ENCODE results near the gene HOXA11.

The HOXA11 gene

DNA sequence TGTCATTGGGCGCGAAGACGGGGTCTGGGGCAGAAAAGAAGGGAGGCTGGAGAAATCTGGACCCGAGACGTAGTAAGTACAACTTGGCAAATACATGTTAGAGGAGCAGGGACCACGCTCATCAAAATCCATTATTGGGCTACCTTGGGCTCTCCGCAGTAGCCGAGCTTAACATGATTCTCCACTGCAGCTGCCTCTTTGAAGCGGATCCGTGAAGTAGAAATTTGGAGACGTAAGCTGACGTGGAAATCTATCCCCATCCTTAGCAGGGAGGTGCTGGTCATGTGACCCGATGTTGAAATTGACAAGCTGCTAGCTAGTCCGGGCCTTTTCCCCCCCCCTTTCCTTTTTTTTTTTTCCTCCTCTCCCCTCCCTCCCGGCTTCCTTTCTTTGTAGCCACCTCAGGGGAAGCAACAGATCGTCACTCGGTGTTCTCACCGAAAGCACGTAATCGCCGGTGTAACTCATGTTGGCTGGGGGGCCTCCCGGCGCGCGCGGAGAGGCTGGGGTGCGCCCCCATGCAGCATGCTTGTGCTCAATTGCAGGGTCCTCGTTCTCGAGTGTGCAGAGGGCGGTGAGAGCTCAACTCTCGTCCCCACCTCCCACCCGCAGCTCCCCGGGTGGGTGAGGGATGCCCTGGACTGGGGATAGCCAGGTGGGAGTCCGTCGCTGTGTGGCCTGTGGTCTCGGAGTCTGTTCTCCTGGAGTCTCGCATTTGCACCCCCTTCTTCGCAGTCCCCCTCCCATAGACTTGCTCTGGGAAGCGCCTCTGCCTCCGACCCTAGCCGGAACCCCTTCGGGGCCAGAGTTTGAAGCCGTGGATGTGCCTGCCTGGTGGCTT, at the start of gene HOXA11:
TSS of gene HOXA11 (minus strand) at position 220 of the 841 bp plus-strand sequence. CDS start at position 132, 88 bp downstream.
- peak; percentile 72 for DNase-seq

DNA sequence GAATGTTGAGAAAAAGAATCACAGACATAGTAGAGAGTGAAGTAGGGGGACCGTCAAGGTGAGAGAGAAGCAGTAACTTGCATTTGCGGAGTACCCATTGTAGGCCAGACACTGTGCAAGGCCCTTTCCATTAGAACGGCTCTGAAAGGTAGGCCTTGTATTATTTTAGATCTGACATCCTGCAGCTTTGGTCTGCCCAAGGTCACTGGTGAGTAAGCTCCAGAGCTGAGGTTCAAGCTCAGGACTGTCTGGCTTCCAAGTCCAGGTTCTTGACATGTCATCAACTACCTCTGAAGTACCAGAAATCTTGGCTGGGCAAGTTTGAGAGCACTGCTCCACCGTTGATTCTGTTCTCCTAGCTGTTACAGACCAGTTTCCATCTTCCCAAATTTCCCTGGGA, 44.4 kb upstream of the HOXA11 start:
- no peak for DNase-seq

GRCh38 chr7:27224983-27225934, 40.2 kb upstream of the HOXA11 start:
- no peak for DNase-seq

DNA sequence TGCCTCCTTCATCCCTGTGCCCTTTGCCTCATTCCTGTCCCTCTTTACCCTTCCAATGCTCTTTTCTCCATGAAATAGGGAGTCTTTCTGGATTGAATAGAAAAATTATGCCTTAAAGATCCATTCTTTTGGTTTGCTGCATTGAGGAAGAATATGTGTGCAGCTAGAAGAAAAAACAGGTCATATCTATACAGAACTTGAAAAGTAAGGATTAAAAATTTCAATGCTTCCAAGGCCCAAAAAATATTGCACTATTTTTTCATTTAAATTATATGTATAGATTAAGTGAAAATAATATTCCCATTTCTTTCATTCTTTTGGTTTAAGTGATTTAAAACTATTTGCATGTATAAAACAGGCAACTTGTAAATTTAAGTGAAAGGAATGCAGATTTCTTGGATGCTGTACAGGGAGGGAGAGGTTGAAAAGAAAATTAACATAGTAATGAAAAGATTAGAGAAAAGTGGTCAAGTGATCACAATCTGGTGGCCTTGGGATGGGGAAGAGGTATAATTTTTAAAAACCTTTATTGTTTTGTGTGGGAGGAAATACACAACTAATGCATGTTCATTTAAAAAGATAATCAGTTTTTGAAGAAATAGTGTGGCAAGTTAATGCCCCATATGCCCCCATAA, 39.0 kb upstream of the HOXA11 start:
- DNase-seq = no peak

GRCh38 chr7:27221201-27221797, 36.3 kb upstream of the HOXA11 start:
- DNase-seq = no peak

- DNase-seq = no peak
These were observed 35.5 kb upstream of the HOXA11 start for GRCh38 chr7:27220440-27220955.

DNA sequence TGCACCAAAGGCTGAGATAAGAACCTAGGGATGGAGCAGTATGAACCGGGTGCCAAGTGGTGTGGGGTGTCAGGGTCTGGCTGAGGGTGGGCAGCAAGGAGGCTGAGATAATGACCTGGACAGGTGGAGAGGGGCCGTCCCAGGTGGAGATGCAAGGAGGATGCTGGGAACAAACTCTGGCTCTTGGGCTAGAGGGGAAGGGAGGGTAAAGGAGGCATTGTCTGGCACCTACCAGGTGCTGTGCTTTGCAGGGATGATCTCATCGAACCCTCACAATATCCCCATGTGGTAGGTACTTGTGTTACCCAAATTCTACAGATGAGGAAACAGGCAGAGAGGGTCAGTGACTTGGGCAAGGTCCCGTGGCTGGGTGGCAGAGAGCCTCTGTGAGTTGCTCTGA, 34.8 kb upstream of the HOXA11 start:
- no peak for DNase-seq

GRCh38 chr7:27217951-27218350, 32.9 kb upstream of the HOXA11 start:
- no peak for DNase-seq

GRCh38 chr7:27215356-27215755, 30.3 kb upstream of the HOXA11 start:
- DNase-seq = no peak

DNA sequence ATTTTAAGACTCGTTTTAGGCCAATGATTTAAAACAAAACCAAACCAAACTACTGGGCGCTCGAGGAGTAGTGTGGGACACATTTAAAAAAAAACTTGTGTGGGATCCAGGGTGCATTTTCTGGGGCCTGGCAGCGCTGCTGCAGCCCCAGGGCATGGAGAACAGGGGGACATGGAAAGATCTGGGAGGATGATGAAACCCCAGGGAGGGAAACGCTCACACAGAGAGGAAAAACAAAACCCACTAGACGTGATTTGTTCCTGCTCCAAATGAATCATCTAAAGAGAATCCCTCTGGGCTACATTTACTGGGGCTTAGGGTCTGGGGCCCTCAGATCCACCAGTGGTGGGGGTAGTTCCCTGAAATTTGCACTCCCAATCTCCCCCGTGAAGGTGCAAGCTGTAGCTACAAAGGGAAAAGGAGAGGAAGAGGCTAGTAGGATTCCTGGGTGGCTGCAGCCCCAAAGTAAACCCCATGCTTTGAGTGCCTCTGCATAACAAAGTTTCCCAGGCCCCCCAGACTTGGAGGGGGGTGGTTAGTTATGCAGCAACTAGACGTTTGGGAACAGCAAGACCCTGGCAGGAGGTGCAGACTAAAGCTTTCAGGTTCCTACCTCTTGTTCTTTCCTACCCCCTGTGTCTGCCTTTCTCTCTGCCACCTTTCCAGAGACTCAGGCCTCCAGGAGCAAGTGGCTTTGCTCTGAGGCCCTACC, 29.4 kb upstream of the HOXA11 start:
- DNase-seq = no peak

DNA sequence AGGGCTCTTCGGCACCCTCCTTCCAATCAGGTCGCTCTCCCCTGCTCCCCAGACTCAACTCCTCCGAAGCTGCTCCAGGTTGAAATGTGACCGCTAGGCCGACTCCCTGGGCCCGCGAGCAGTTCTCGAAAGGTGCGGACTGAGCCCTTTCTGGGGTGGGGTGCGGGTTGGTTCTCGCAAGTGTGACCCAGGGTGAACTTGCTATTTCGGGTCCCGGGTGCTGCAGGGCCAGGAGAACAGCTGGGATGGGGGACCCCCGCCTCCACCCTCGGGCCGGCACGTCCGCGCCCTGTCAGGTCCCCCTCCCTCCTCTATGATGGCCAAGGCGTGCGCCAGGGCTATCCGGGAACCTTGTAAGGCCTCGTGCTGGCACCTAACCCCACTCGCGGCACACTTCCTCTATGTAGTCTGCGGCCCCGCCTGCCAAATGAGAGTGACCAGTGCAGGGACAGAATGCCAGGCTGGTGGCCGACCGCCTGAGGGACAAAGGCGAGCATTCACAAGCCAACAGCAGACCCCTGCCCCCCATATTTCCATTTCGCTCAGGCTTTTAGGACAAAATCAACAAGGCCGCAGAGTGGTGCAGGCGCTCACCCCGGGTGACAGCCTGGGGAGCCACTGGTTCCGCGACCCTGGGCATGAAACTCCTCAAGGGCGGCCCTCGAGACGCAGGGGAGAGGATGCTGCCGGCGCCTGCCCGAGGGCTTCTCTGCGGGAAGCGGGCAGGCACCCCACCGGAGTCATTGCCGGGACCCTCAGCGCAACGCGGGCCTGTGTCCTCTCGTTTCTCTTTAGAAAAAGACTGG, 28.6 kb upstream of the HOXA11 start:
- no peak for DNase-seq

GRCh38 chr7:27212497-27213432, 27.7 kb upstream of the HOXA11 start:
- no peak for DNase-seq

GRCh38 chr7:27211764-27212204, 26.8 kb upstream of the HOXA11 start:
- DNase-seq = no peak

DNA sequence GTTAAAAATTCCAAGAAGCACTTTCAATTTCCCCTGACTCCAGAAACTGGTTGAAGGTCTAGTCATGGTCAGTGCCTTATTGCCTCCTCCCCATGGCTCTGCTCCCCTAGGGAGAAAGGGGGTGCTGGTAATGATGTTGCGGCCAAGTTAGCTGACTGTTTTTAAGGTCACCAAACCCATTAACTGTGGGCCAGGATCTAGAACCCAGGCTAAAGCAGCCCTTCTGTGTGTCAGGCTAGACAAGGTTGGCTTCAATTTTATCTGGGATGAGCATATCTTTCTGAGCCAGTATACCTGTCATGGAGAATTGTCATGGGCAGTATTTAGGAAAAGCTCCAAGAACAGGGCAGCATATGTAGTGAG, 26.0 kb upstream of the HOXA11 start:
- no peak for DNase-seq

GRCh38 chr7:27210441-27211083, 25.5 kb upstream of the HOXA11 start:
- no peak for DNase-seq

DNA sequence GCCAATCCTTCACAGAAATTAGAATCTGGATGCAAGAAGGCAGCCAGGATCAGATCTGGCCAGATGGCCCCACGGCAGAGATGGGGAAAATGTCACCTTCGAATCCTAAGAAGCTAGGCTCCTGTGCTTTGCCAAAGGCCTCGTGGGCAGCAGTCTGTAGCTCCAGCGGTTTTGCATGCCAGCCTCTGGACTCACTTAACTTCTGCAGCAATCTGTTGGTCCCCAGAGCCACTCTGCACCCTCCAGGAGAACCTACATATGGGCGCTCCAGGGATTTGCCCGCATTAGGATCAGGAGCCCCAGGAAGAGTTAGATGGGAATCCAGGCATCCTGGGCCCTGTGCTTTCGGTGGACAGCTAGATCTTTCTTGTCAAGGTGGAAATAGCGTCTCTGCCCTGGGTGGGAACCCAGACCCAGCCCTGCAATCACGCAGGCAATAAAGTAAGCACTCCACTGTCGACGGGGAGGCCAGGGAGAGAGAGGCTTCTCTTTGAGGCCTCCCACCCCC, 25.0 kb upstream of the HOXA11 start:
- no peak for DNase-seq

DNA sequence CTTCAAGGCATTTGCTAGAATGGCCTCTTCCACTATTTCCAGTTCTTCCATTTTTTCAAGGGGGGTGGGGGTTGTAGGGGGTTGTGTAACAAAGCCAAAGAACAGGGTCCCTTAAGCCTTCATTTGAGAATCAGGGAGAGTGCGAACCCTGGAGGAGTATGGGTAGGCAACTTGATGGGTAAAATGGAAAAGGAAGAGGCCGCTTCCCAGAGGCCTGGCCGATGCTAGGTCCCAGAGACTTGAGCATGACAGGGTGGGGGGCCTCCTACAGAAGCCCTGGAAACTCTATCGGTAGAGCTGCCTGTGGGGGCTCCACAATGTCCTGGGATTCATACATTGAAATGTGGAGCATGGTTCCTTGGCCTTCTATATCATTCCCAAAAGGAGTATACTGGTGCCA, 24.0 kb upstream of the HOXA11 start:
- DNase-seq = no peak

DNA sequence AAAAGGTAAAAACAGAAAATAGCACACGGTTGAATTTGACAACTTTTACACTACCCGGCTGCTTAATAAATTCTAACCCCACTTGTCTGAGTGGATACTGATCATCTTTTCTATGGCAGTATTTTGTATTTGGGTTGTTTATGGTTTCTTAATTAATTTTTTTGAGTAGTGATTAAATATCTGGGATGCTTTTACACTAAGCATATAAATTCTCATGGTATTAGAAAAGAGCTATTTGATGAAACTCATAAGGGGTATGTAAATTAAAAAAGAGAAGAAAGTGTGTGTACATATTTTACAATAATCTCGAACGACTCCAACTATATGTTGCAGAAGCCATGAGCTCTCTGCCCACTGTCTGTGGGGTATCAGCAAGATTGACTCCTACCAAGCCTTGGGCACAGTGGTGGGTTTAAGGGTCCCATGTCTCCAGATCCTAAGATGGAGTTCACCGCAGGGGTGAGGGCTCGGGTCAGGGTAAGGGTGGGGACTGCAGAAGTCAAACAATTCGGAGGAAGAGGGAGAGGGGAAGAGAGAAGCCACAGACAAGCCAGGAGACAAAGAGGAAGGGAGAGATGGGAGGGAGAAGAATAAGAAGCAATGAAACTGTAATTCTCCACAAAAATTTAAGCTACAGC, 22.4 kb upstream of the HOXA11 start:
- no peak for DNase-seq

All from DMS153 (cell line).